OCI-LY1 (cell line): Measurements from ENCODE around the gene EYA2.

ENCODE experiments used
- H2AFZ ChIP-seq: fragments of 200-600 bp; sonication (generic), shearing (Covaris generic); 2 replicates; pipeline ENCODE4 v1.6.0; 2014; ENCODE audit warnings: antibody characterized with exemption, mild to moderate bottlenecking, low read length
- H3F3A ChIP-seq: fragments of 200-600 bp; sonication (generic), shearing (Covaris generic); 2 replicates; pipeline ENCODE4 v1.6.0; 2014; ENCODE audit warnings: mild to moderate bottlenecking, antibody characterized with exemption, low read length, moderate library complexity; ENCODE audit not compliant: insufficient read depth
- H3K27ac ChIP-seq: fragments of 200-600 bp; sonication (generic); 2 replicates; pipeline ENCODE4 v1.5.1; 2014; ENCODE audit warnings: low read length, mixed run types, mild to moderate bottlenecking, low read depth; ENCODE audit not compliant: poor library complexity, severe bottlenecking
- H3K27me3 ChIP-seq: fragments of 200-600 bp; sonication (generic); 2 replicates; pipeline ENCODE4 v1.6.0; 2014; ENCODE audit warnings: antibody characterized with exemption, mild to moderate bottlenecking, low read length, moderate library complexity; ENCODE audit not compliant: insufficient read depth
- H3K36me3 ChIP-seq: fragments of 200-600 bp; sonication (generic); 2 replicates; pipeline ENCODE4 v1.6.1; 2014; ENCODE audit warnings: mild to moderate bottlenecking, antibody characterized with exemption, low read length, moderate library complexity, mixed read lengths; ENCODE audit not compliant: insufficient read depth
- H3K4me1 ChIP-seq: fragments of 200-600 bp; sonication (generic); 2 replicates; pipeline ENCODE4 v1.5.1; 2014; ENCODE audit warnings: mild to moderate bottlenecking, low read length, moderate library complexity; ENCODE audit not compliant: insufficient read depth, severe bottlenecking
- H3K4me2 ChIP-seq: fragments of 200-600 bp; sonication (generic), shearing (Covaris generic); 2 replicates; pipeline ENCODE4 v1.6.1; 2014; ENCODE audit warnings: low read length
- H3K4me3 ChIP-seq: fragments of 200-600 bp; sonication (generic); 2 replicates; pipeline ENCODE4 v1.5.1; 2014; ENCODE audit warnings: low read length, low read depth, mild to moderate bottlenecking, mixed read lengths; ENCODE audit not compliant: poor library complexity, severe bottlenecking
- H3K79me2 ChIP-seq: fragments of 200-600 bp; shearing (Covaris generic); 2 replicates; pipeline ENCODE4 v1.6.1; 2016; ENCODE audit warnings: mixed run types, low read length, mixed read lengths; ENCODE audit not compliant: insufficient read depth
- H3K9ac ChIP-seq: fragments of 200-600 bp; sonication (generic), shearing (Covaris generic); 2 replicates; pipeline ENCODE4 v1.6.1; 2014; ENCODE audit warnings: mild to moderate bottlenecking, low read length, mixed read lengths
- H3K9me2 ChIP-seq: fragments of 200-600 bp; sonication (generic), shearing (Covaris generic); 2 replicates; pipeline ENCODE4 v1.6.1; 2014; ENCODE audit warnings: low read depth, mild to moderate bottlenecking, low read length, mixed read lengths
- H3K9me3 ChIP-seq: fragments of 200-600 bp; shearing (Covaris generic); 2 replicates; pipeline ENCODE4 v1.6.1; 2014; ENCODE audit warnings: low read length, mixed read lengths
- H4K20me1 ChIP-seq: fragments of 200-600 bp; sonication (generic), shearing (Covaris generic); 2 replicates; pipeline ENCODE4 v1.6.0; 2016; ENCODE audit warnings: mild to moderate bottlenecking, low read length; ENCODE audit not compliant: insufficient read depth
- EZH2 ChIP-seq: fragments of 200-600 bp; sonication (generic), shearing (Covaris generic); IDR thresholded peaks from 2 replicates; pipeline ENCODE4 v1.8.0; 2017; ENCODE audit warnings: borderline replicate concordance, mixed run types, mild to moderate bottlenecking, antibody characterized with exemption, low read length, moderate library complexity, mixed read lengths
- TF ChIP-seq, protein P1 (sequence below): fragments of 200-600 bp; sonication (generic), shearing (Covaris generic); IDR thresholded peaks from 2 replicates; pipeline ENCODE4 v1.5.1; 2017; ENCODE audit warnings: mild to moderate bottlenecking, antibody characterized with exemption, low read length, moderate library complexity, mixed read lengths

The EYA2 gene

DNA sequence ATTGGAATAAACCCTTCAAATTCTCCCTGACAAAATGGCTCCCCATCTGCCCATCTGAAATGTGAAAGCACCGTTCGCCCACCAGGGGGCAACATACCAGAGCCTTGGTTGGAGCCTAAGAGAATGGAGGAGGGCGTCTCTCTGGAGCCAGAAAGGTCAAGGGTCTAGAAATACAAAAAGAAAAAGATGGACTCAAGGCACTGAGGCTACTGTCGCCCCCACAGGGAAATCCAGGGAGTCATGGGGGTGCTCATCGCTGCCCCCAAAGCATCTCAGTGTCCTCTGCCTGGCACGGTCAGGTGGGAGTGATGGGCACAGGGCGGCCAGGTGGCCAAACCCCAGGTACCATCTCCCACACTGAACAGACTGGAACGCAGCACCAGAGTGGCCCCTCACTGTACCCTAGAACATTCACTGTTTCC lies 325.5 kb downstream of the EYA2 start:
- no peak overlapping the region for H3K4me2 ChIP-seq
- H2AFZ ChIP-seq: no peak overlapping the region
- H3K9me2 ChIP-seq: no peaks in the 10 kb centered on the region
- peaks cover 92% of the 10 kb centered on the region for H3K36me3 ChIP-seq
- no peaks in the 10 kb centered on the region; the same call in 1 of the 2 replicates for H3K79me2 ChIP-seq
- no peaks in the 10 kb centered on the region for H4K20me1 ChIP-seq
- H3K4me1 ChIP-seq: peaks cover 12% of the 10 kb centered on the region
- TF ChIP-seq, protein P1, sequence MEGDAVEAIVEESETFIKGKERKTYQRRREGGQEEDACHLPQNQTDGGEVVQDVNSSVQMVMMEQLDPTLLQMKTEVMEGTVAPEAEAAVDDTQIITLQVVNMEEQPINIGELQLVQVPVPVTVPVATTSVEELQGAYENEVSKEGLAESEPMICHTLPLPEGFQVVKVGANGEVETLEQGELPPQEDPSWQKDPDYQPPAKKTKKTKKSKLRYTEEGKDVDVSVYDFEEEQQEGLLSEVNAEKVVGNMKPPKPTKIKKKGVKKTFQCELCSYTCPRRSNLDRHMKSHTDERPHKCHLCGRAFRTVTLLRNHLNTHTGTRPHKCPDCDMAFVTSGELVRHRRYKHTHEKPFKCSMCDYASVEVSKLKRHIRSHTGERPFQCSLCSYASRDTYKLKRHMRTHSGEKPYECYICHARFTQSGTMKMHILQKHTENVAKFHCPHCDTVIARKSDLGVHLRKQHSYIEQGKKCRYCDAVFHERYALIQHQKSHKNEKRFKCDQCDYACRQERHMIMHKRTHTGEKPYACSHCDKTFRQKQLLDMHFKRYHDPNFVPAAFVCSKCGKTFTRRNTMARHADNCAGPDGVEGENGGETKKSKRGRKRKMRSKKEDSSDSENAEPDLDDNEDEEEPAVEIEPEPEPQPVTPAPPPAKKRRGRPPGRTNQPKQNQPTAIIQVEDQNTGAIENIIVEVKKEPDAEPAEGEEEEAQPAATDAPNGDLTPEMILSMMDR: peak; percentile 85
- no peak for TF ChIP-seq EZH2
- no peak overlapping the region for H3K27ac ChIP-seq
- H3F3A ChIP-seq: no peaks in the 10 kb centered on the region; the same call in 1 of the 2 replicates
- no peak overlapping the region for H3K9ac ChIP-seq
- no peaks in the 10 kb centered on the region for H3K27me3 ChIP-seq
- H3K9me3 ChIP-seq: no peaks in the 10 kb centered on the region
- no peak overlapping the region for H3K4me3 ChIP-seq

DNA sequence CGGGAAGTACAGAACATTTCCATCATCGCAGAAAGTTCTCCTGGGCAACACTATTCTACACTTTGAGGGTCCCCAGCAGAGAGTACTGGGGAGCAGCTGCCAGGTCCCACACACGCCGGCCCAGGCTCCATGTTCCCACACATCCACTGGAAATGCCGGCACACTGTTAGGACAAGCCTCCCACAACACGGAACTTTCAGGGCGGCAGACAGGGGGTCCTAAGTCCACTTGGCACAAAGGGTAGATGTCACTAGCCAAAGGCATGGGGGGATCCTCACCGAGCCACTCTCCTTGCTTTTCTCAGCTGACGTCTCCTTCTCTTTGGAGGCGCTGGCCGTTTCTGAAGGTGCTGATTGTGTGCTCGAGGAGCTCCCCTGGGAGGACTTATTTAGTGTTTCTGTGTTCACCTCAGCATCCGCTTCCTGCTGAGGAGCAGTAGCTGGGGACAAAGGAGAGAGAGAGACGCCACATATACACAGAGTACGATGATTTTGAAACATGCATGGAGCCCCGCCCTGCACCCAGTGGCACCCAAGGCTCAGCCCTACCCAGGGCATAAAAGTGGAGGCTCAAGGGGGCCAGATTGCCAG lies 326.5 kb downstream of the EYA2 start:
- H3K27ac ChIP-seq: peak overlapping the region; percentile 55
- no peak overlapping the region for H3K4me3 ChIP-seq
- TF ChIP-seq, protein P1: no peak
- no peak for TF ChIP-seq EZH2
- H3K9ac ChIP-seq: no peak overlapping the region
- H3K9me3 ChIP-seq: no peaks in the 10 kb centered on the region
- no peak overlapping the region for H2AFZ ChIP-seq
- H3K27me3 ChIP-seq: no peaks in the 10 kb centered on the region
- H3K4me2 ChIP-seq: no peak overlapping the region; the same call in 1 of the 2 replicates
- H3K4me1 ChIP-seq: peaks cover 12% of the 10 kb centered on the region
- no peaks in the 10 kb centered on the region; the same call in 1 of the 2 replicates for H3F3A ChIP-seq
- H3K36me3 ChIP-seq: peaks cover 90% of the 10 kb centered on the region
- no peaks in the 10 kb centered on the region for H3K9me2 ChIP-seq
- no peaks in the 10 kb centered on the region; the same call in 1 of the 2 replicates for H3K79me2 ChIP-seq
- H4K20me1 ChIP-seq: no peaks in the 10 kb centered on the region

DNA sequence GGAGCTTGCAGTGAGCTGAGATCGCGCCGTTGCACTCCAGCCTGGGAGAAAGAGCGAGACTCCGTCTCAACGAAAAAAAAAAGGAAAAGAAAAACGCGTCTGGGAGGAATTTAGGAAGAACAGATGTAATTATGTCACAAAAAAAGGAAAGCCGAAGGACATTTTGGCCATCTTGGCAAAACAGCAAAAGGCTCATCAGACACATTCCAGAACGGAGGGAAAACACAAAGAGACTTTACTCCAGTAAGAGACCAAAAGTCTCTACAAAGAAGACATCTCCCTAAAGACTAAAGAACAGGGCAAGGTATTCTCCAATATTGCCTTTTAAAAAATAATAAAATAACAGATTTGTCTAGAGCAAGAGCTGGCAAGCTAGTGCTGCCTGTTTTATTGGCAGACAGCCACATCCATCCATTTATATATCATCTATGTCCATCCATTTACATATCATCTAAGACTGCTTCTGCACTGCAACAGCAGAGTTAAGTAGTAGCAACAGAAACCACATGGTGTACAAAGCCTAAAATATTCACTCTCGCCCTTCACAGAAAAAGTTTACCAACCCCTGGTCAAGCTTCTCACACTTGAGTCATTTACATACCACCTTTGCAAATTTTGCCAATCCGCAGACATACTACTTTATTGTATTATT lies 328.0 kb downstream of the EYA2 start:
- Histone ChIP-seq H4K20me1 (no peaks in the 10 kb centered on the region), H3K4me3 (no peak overlapping the region), H3K9me2 (no peaks in the 10 kb centered on the region), H2AFZ (no peak overlapping the region), H3K9me3 (no peaks in the 10 kb centered on the region), H3K4me1 (peaks cover 12% of the 10 kb centered on the region), H3K9ac (no peak overlapping the region), H3K27ac (no peak overlapping the region), H3K79me2 (no peaks in the 10 kb centered on the region; the same call in 1 of the 2 replicates), H3K4me2 (no peak overlapping the region), H3F3A (no peaks in the 10 kb centered on the region; the same call in 1 of the 2 replicates), H3K36me3 (peaks cover 91% of the 10 kb centered on the region), H3K27me3 (no peaks in the 10 kb centered on the region)
- TF ChIP-seq, protein P1: no peak
- no peak for TF ChIP-seq EZH2
